GM12801 (cell line): Measurements from ENCODE around the gene NFYC.

Experiments
- CTCF ChIP-seq: IDR thresholded peaks from one replicate; pipeline ENCODE4 v1.5.1; 2011; ENCODE audit warnings: control low read depth; ENCODE audit not compliant: insufficient read length; ENCODE audit errors: extremely low read depth

Gene NFYC

GRCh38 chr1:40709802-40710278, 18.3 kb downstream of the NFYC start:
- TF ChIP-seq CTCF: no peak

- TF ChIP-seq CTCF: no peak
These were observed 19.2 kb downstream of the NFYC start for GRCh38 chr1:40710581-40711315.

DNA sequence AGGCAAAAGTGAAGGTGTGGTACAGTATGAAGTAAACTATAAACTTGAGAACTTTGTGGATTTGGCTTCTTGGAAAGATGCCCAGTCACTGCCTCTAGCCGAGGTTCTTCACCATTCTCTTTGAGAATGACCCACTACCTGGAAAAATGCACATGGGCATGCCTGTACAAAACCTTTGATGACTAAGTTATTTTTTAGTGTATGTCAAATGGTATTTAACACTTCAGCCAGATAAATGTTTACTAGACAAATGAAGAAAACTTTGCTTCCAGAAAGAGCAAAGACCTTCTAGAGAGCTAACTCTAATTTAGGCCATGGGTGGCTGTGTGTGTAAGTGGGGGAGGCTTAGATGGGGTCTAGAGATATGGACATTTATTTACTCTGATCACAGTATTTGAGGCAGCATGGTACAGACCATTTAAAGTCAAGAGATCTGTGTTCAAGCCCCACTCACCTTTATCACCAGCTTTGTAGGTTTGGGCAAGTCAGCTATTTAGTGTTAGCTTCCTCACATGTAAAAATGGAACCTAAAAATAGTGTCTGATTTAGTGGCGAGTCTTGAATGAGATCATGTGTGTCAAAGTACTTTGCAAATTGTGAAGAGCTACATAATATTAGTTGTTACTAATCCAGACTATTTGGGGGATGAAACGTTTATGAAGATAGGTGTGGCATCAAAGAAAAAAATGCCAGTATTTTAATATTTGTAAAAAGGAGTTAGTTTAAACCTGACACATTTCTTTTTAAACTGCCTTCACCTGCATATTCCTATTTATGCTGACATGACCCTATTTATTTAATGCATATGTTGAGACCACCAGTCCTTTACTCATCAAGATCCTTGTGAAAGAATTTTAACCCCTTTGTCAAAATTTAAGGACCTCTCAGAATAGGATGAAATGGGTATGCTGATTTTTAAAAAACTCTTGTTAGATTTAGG, 20.2 kb downstream of the NFYC start:
- TF ChIP-seq CTCF: no peak

- no peak for TF ChIP-seq CTCF
These were observed 21.0 kb downstream of the NFYC start for GRCh38 chr1:40712405-40712944.

GRCh38 chr1:40712997-40713396, 21.5 kb downstream of the NFYC start:
- no peak for TF ChIP-seq CTCF

GRCh38 chr1:40715491-40716059, 24.1 kb downstream of the NFYC start:
- TF ChIP-seq CTCF: no peak

DNA sequence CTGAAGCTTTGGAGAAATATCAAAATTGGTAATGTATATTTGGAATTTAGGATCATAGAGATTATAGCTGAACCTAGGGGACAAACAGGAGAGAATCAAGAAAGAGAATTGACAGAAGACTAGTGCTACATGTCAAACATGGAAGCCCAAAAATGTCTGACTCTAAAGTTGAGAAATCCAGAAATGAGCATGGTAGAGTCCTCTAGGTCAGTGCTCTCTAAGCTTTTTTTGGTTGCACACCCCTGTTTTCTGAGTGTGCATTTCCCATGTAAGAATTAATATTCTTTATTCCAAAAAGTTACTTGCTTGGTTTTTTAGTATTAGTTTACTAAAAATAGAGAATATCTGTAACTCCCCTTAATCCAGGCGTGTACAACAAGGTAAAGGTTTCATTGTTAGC, 25.6 kb downstream of the NFYC start:
- TF ChIP-seq CTCF: no peak
